Naive thymus-derived CD4-positive, alpha-beta T cell (primary cell): Measurements from ENCODE around the gene OR1L1. TPM values are rescaled to one million over a fixed set of nuclear protein-coding genes. Genes with fewer than 3 reads are reported as not detected.

Experiments used
- ATAC-seq: fragments of 150-1000 bp; cut with Tn5 transposase; 2 replicates; pipeline ENCODE4 v1.10.0; 2021; ENCODE audit warnings: mild to moderate bottlenecking, moderate library complexity
- CTCF ChIA-PET: fragments of 350-600 bp; sonication (Branson Sonifier 250); formaldehyde crosslinking; loops from one replicate; lab custom pipeline; 2021; ENCODE audit warnings: antibody characterized with exemption; lab: Charles Lee
- POLR2A ChIA-PET: fragments of 350-600 bp; sonication (Branson Sonifier 250); formaldehyde crosslinking; loops from one replicate; lab custom pipeline; 2021; ENCODE audit warnings: antibody characterized with exemption, inconsistent platforms; lab: Charles Lee
- DNase-seq, 9 donors: peaks; one replicate each; pipeline versions ENCODE4 v3.0.0 to v3.0.0-alpha.2; 2020 to 2022; ENCODE audit warnings: mixed read lengths in 1 of 9
- H3K27ac ChIP-seq: one replicate; pipeline ENCODE4 v1.7.0; 2013; ENCODE audit warnings: mild to moderate bottlenecking, low read depth, low read length, moderate library complexity
- H3K27me3 ChIP-seq, 2 donors: one replicate each; pipeline ENCODE4 v1.7.0; 2013; ENCODE audit warnings: low read length in 2 of 2, mild to moderate bottlenecking in 2 of 2, moderate library complexity in 2 of 2; ENCODE audit not compliant: control insufficient read depth in 2 of 2, insufficient read depth in 2 of 2
- H3K36me3 ChIP-seq, 3 experiments: 1 replicate in 2 of 3; 2 replicates in 1 of 3; pipeline ENCODE4 v1.7.0; 2013; ENCODE audit warnings: low read length in 3 of 3, mild to moderate bottlenecking in 3 of 3, moderate library complexity in 1 of 3; ENCODE audit not compliant: insufficient read depth in 3 of 3, control insufficient read depth in 2 of 3
- H3K4me1 ChIP-seq, 2 donors: one replicate each; pipeline ENCODE4 v1.7.0; 2013; ENCODE audit warnings: low read length in 2 of 2, mild to moderate bottlenecking in 2 of 2, moderate library complexity in 1 of 2; ENCODE audit not compliant: control insufficient read depth in 2 of 2, insufficient read depth in 2 of 2
- H3K4me3 ChIP-seq: 2 replicates; pipeline ENCODE4 v1.7.0; 2013; ENCODE audit warnings: mild to moderate bottlenecking, low read length
- H3K9me3 ChIP-seq, 3 experiments: 1 replicate in 2 of 3; 2 replicates in 1 of 3; pipeline ENCODE4 v1.7.0; 2013; ENCODE audit warnings: low read length in 3 of 3; ENCODE audit not compliant: control insufficient read depth in 2 of 3
- H3K27ac Mint-ChIP-seq, 9 donors: one replicate each; pipeline ENCODE4 v1.8.0; 2020 to 2022; ENCODE audit warnings: mixed read lengths in 9 of 9, mild to moderate bottlenecking in 8 of 9, moderate library complexity in 5 of 9, inconsistent platforms in 2 of 9
- H3K27me3 Mint-ChIP-seq, 5 donors: one replicate each; pipeline ENCODE4 v1.8.0; 2021 to 2022; ENCODE audit warnings: mixed read lengths in 5 of 5, mild to moderate bottlenecking in 1 of 5
- H3K36me3 Mint-ChIP-seq, 5 donors: one replicate each; pipeline ENCODE4 v1.8.0; 2020 to 2022; ENCODE audit warnings: mixed read lengths in 5 of 5, mild to moderate bottlenecking in 3 of 5, inconsistent platforms in 1 of 5
- H3K4me1 Mint-ChIP-seq, 7 donors: one replicate each; pipeline ENCODE4 v1.8.0; 2020 to 2022; ENCODE audit warnings: mixed read lengths in 7 of 7, mild to moderate bottlenecking in 3 of 7, inconsistent platforms in 1 of 7
- H3K4me3 Mint-ChIP-seq, 10 donors: one replicate each; pipeline ENCODE4 v1.8.0; 2020 to 2022; ENCODE audit warnings: mild to moderate bottlenecking in 10 of 10, mixed read lengths in 10 of 10, moderate library complexity in 6 of 10, inconsistent platforms in 2 of 10
- H3K9me3 Mint-ChIP-seq, 11 donors: one replicate each; pipeline ENCODE4 v1.8.0; 2020 to 2022; ENCODE audit warnings: mixed read lengths in 11 of 11, mild to moderate bottlenecking in 4 of 11, inconsistent platforms in 1 of 11, moderate library complexity in 1 of 11
- intact Hi-C, 2 donors: fragments of 100-400 bp; cut with micrococcal nuclease; formaldehyde crosslinking; loops; one replicate each; pipeline ENCODE4 v1.15.1; 2023
- polyA plus RNA-seq, 2 donors: library from polyadenylated mRNA; unstranded; fragments of 300-500 nt; fragmentation: Illumina TruSeq; gene quantifications; one replicate each; pipeline ENCODE4 v1.2.3, GENCODE V29; 2021
- total RNA-seq, 6 experiments: library from RNA in 5 of 6; stranded (reverse) in 5 of 6; gene quantifications; 1 replicate in 5 of 6; 2 replicates in 1 of 6; pipeline ENCODE4 v1.2.3 and lab custom pipeline; 2021 to 2026

Gene OR1L1
- total and polyA plus RNA-seq, 7 experiments from 2014 or later, result not detected

GRCh38 chr9:122684851-122685250 is 23.3 kb downstream of the OR1L1 start:
- intact Hi-C loops, result no loop called here

GRCh38 chr9:122695696-122696095 is 34.2 kb downstream of the OR1L1 start:
- peaks cover 0 to 30% (median 17%) of the 10 kb centered on the region in 11 donors for H3K9me3 Mint-ChIP-seq
- peaks cover 0 to 6% (median 2%) of the 10 kb centered on the region in 5 donors for H3K27me3 Mint-ChIP-seq
- peaks cover 0 to 6% (median 0%) of the 10 kb centered on the region in 3 experiments for H3K9me3 ChIP-seq
- no peaks in the 10 kb centered on the region for H3K36me3 ChIP-seq
- no peaks in the 10 kb centered on the region for H3K4me1 ChIP-seq
- ChIA-PET CTCF (no interaction called here), POLR2A (no interaction called here)
- intact Hi-C loops, result no loop called here
- H3K27ac Mint-ChIP-seq, result no peak overlapping the region
- no peaks in the 10 kb centered on the region for H3K4me1 Mint-ChIP-seq
- no peak for DNase-seq
- H3K27ac ChIP-seq, result no peak overlapping the region
- H3K36me3 Mint-ChIP-seq, result peaks cover 0 to 10% (median 1%) of the 10 kb centered on the region in 5 donors
- no peak overlapping the region for H3K4me3 Mint-ChIP-seq
- H3K4me3 ChIP-seq, result no peak overlapping the region
- no peaks in the 10 kb centered on the region for H3K27me3 ChIP-seq
- no peak for ATAC-seq

More at GRCh38 chr9:122684851-122685250, 23.3 kb downstream of the OR1L1 start:
- Histone ChIP-seq H3K9me3 (peaks cover 0 to 8% (median 0%) of the 10 kb centered on the region in 3 experiments), H3K27ac (no peak overlapping the region), H3K36me3 (no peaks in the 10 kb centered on the region), H3K27me3 (no peaks in the 10 kb centered on the region), H3K4me3 (no peak overlapping the region), H3K4me1 (no peaks in the 10 kb centered on the region)
- CTCF ChIA-PET, result no interaction called here
- DNase-seq, result no peak
- Mint-ChIP-seq H3K4me3 (no peak overlapping the region), H3K9me3 (peaks cover 5 to 70% (median 24%) of the 10 kb centered on the region in 11 donors), H3K27me3 (peaks cover 0 to 16% (median 10%) of the 10 kb centered on the region in 5 donors), H3K27ac (no peak overlapping the region), H3K36me3 (peaks cover 0 to 31% (median 10%) of the 10 kb centered on the region in 5 donors), H3K4me1 (no peaks in the 10 kb centered on the region)
- no peak for ATAC-seq
- POLR2A ChIA-PET, result no interaction called here

Other genes with a start within 250 kb of the OR1L1 start
- not detected for gene OR1J1, start 183.8 kb upstream of the OR1L1 start, total RNA-seq
- gene OR1J1, start 183.8 kb upstream of the OR1L1 start, polyA plus RNA-seq, result not detected
- gene OR1J2, start 150.9 kb upstream of the OR1L1 start, total RNA-seq, result under 1 TPM in 2 of 5 experiments, not detected in 3; 0.66 to 0.69 TPM
- not detected for gene OR1J2, start 150.9 kb upstream of the OR1L1 start, polyA plus RNA-seq
- gene OR1J4, start 142.6 kb upstream of the OR1L1 start, total RNA-seq, result under 1 TPM in 1 of 5 experiments, not detected in 4; 0.42 TPM
- not detected for gene OR1J4, start 142.6 kb upstream of the OR1L1 start, polyA plus RNA-seq
- gene OR1N1, start 134.4 kb upstream of the OR1L1 start, total RNA-seq, result not detected
- gene OR1N1, start 134.4 kb upstream of the OR1L1 start, polyA plus RNA-seq, result not detected
- under 1 TPM in 1 of 5 experiments, not detected in 4; 0.85 TPM for gene OR1N2, start 108.6 kb upstream of the OR1L1 start, total RNA-seq
- not detected for gene OR1N2, start 108.6 kb upstream of the OR1L1 start, polyA plus RNA-seq
- gene OR1L8, start 78.3 kb upstream of the OR1L1 start, total RNA-seq, result under 1 TPM in 1 of 5 experiments, not detected in 4; 0.19 TPM
- not detected for gene OR1L8, start 78.3 kb upstream of the OR1L1 start, polyA plus RNA-seq
- gene OR1Q1, start 47.0 kb upstream of the OR1L1 start, total RNA-seq, result under 1 TPM in 2 of 5 experiments, not detected in 3; 0.42 to 0.69 TPM
- gene OR1Q1, start 47.0 kb upstream of the OR1L1 start, polyA plus RNA-seq, result not detected
- under 1 TPM in 1 of 5 experiments, not detected in 4; 0.66 TPM for gene OR1B1, start 4.1 kb upstream of the OR1L1 start, total RNA-seq
- gene OR1B1, start 4.1 kb upstream of the OR1L1 start, polyA plus RNA-seq, result not detected
- not detected for gene OR1L3, start 13.4 kb downstream of the OR1L1 start, total RNA-seq
- not detected for gene OR1L3, start 13.4 kb downstream of the OR1L1 start, polyA plus RNA-seq
- gene OR1L4, start 62.3 kb downstream of the OR1L1 start, total RNA-seq, result not detected
- gene OR1L4, start 62.3 kb downstream of the OR1L1 start, polyA plus RNA-seq, result not detected
- gene OR1L6, start 80.6 kb downstream of the OR1L1 start, total RNA-seq, result not detected
- not detected for gene OR1L6, start 80.6 kb downstream of the OR1L1 start, polyA plus RNA-seq
- not detected for gene OR5C1, start 127.2 kb downstream of the OR1L1 start, total RNA-seq
- not detected for gene OR5C1, start 127.2 kb downstream of the OR1L1 start, polyA plus RNA-seq
- not detected for gene OR1K1, start 138.4 kb downstream of the OR1L1 start, total RNA-seq
- not detected for gene OR1K1, start 138.4 kb downstream of the OR1L1 start, polyA plus RNA-seq
- gene PDCL, start 166.9 kb downstream of the OR1L1 start, total RNA-seq, result 10 to 100 TPM; 13.6 to 25.8 (median 18.1) TPM
- gene PDCL, start 166.9 kb downstream of the OR1L1 start, polyA plus RNA-seq, result 10 to 100 TPM in 1 of 2 donors, 1 to 10 TPM in 1; 8.8 to 10.5 TPM
- 10 to 100 TPM; 52.3 to 66.4 (median 57.0) TPM for gene RC3H2, start 243.6 kb downstream of the OR1L1 start, total RNA-seq
- 10 to 100 TPM; 18.7 to 25.3 TPM for gene RC3H2, start 243.6 kb downstream of the OR1L1 start, polyA plus RNA-seq